GM19452 (cell line): ENCODE data around the gene TPM2.

Experiments used
- ATAC-seq: cut with Tn5 transposase; IDR thresholded peaks from one replicate; pipeline ENCODE4 v1.9.1; 2021; ENCODE audit not compliant: unreplicated experiment

Gene TPM2

GRCh38 chr9:35696520-35697215 lies 6.9 kb upstream of the TPM2 start:
- ATAC-seq = no peak

GRCh38 chr9:35695943-35696401 lies 6.2 kb upstream of the TPM2 start:
- no peak for ATAC-seq

GRCh38 chr9:35691757-35692301 lies 2.1 kb upstream of the TPM2 start:
- no peak for ATAC-seq

- no peak for ATAC-seq
Observed at GRCh38 chr9:35691334-35691650, 1.6 kb upstream of the TPM2 start.

DNA sequence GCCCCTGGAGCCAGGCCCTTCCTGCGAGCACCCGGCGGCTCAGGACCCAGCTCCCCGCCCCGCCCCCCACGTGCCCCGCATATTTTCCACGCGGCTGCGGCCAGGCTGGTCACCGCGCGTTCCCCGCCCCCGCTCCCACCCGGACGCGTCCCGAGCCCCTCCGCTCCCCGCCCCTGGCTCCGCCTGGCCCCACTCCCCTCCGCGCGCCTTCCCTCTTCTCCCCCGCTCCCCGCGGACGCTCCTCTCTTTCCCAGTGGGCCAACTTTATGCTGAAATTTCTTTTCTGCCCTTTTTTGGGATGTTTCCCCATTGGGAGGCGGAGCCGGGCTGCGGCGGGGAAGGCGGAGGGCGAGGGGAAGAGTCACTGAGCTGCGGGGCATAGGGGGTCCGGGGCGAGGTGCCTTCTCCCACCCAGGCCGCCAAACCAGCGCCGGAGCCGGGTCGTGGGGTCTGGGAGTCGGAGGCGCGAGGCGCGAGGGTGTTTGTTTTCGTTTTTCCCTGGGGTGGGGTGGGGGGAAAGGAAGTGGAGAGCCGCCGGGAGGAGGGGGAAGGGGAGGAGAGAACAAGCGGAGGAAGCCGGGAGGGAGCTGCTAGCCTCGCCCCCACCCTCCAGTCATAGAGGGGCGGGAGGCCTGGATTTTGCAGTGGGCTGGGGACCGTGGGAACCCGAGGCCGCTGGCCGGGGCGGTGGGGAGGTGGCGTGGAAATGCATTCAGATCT lies 1.0 kb upstream of the TPM2 start:
- ATAC-seq = no peak

DNA sequence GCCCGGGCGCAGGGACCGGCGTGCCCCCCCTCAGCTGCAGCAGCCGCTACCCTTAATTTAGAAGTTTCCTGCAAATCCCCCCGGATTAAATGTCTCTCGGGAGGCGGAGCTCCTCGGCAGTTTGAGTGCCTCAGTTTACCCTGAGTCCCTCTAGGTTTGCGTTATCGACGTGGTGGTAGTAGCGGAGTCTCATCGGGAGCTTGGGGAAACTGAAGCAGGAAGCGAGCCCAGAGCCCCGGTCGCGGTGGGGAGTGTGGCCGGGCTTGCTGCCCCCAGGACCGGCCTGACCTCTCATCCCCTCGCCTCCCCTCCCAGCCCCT lies 529 bp upstream of the TPM2 start:
- no peak for ATAC-seq

GRCh38 chr9:35688558-35689541 lies 875 bp downstream of the TPM2 start:
- no peak for ATAC-seq

- no peak for ATAC-seq
Observed at GRCh38 chr9:35687972-35688557, 1.7 kb downstream of the TPM2 start.

DNA sequence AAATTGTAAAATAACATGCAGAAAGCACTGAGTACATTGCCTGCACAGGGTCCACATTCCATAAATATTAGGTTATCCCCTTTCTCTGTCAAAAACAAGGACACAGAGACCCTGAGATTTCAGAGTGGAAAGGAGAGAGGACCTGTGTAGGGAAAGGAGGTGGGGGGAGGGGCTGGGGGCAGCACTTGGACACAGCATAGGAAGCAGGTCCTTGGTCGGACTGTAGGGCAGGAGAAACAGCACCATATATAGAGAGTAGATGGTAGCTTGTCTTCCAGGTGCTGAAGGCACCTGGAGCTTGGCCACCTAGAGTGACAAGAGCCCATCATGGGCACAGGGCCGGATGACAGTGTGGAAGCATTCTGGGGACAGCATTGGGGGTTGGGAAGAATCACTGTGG lies 2.4 kb downstream of the TPM2 start:
- ATAC-seq = no peak

GRCh38 chr9:35686222-35687203 lies 3.2 kb downstream of the TPM2 start:
- no peak for ATAC-seq

DNA sequence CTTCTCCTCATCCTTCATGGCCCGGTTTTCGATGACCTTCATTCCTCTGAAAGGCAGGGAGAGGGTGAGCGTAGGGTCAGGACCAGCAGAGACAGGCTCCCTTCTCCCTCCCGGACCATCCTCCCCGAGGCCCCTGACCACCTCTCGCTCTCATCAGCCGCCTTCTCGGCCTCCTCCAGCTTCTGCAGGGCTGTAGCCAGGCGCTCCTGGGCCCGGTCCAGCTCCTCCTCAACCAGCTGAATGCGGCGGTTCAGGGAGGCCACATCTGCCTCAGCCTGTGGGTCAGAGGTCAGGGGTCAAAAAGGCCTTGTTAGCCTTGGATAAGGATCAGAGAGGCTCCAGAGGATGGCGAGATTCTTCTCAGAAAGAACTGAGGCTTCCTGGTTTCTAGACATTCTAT lies 4.2 kb downstream of the TPM2 start:
- no peak for ATAC-seq

DNA sequence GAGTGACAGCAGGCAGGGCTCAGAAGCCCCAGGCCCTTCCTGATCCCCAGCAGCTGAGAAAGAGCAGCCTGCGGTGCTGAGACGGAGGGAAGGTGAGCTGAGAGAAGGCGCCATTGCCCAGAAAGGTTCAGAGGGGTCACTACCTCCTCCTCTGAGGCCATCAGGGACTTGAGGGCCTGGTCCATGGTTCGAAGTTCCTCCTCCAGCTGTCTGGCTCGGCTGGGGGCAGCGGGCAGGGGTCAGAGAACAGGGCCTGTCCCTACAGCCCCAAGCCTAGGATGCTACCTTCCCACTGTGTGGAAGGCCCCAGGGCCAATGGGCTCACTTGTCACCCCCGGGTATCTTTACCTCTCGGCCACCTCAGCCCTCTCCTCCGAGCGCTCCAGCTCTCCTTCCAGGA lies 4.8 kb downstream of the TPM2 start:
- no peak for ATAC-seq

DNA sequence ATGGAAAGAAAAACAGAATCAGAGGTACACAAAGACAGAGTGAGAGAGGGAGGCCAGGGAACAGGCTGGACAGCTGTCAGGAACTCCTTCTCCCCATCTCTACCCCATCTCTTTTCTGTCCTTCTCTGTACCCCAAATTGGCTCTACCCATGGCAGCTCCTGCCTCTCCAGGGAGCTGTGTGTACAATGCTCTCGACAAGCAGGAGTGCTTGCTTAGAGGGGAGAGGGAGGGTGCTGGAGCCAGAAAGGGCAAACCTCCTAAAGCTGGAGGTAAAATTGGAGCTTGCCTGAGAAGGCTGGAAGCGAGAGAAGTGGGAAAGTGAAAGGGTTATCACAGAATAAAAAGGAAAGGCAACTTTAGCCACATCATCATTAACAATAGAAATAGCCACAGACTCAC lies 6.4 kb downstream of the TPM2 start:
- no peak for ATAC-seq

GRCh38 chr9:35682520-35683315 lies 7.0 kb downstream of the TPM2 start:
- no peak for ATAC-seq

DNA sequence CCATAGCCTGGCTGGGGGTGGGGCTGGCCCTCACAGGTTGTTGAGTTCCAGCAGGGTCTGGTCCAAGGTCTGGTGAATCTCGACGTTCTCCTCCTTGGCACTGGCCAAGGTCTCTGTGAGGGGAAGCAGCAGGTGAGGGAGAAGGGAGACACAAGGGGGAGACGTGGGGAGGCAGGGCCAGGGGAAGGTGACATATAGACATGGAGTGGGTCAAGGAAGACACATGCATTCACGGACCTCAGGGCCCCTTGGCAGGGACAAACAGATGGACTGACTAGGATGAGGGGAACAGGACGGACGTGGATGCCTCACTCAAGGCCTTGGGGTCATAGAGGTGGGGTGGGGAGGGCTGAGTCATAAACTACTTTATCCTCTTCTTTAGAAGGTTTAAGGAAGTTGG lies 7.7 kb downstream of the TPM2 start:
- ATAC-seq = no peak

- no peak for ATAC-seq
Observed at GRCh38 chr9:35681341-35682002, 8.3 kb downstream of the TPM2 start.

DNA sequence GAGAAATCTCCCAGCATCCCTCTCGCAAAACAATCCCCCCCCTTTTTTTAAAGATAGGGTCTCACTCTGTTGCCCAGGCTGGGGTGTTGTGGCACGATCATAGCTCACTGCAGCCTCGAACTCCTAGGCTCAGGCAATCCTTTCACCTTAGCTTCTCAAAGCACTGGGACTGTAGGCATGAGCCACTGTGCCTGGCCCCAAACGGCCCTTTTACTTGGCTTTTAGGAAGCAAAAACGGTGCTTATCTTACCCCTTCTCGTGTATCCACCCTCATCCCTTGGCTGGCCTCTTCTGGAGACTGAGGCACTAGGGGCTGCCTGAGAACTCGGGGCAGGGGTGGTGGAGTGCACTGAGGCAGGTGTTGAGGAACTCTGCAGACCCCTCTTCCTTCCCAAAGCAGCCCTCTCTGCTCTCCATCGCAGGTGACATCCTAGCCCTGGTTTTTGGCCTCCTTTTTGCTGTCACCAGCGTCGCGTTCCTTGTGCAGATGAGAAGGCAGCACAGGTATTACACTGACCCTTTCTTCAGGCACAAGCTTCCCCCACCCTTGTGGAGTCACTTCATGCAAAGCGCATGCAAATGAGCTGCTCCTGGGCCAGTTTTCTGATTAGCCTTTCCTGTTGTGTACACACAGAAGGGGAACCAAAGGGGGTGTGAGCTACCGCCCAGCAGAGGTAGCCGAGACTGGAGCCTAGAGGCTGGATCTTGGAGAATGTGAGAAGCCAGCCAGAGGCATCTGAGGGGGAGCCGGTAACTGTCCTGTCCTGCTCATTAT lies 9.2 kb downstream of the TPM2 start:
- no peak for ATAC-seq

DNA sequence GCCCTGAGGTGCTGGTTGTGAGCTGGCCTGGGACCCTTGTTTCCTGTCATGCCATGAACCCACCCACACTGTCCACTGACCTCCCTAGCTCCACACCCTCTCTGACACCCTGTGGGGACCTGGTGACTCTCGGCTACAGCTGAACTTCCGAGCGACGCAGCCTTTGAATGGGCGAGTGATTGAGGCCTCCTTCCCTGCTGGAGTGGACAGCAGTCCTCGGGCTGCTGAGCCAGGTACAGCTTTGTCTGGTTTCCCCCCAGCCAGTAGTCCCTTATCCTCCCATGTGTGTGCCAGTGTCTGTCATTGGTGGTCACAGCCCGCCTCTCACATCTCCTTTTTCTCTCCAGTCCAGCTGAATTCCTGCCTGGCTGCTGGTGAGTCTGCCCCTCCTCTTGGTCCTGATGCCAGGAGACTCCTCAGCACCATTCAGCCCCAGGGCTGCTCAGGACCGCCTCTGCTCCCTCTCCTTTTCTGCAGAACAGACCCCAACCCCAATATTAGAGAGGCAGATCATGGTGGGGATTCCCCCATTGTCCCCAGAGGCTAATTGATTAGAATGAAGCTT lies 9.9 kb downstream of the TPM2 start:
- ATAC-seq = no peak
